Measurements from ENCODE around the gene DOCK10.

Gene DOCK10

DNA sequence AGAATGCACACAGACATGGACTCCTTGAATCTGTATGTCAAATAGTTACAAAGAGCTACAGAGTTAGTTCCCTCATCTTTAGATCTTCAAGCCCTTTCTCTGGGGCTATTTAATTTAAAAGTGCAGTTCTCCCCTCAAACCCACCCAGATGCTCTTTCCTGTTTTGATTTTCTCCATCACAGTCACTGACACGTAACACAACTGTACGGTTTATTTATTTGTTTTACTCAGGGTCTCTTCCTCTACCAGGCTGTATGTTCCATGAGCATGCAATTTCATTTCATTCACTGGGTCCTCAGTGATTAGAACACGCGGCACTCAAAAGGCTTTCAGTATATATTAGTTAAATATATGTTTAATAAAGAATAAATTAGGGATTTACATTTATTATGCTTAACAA is 94.7 kb downstream of the DOCK10 start:
- no peak for DNase-seq (ENCODE audit: low read depth in 3 of 3)

DNA sequence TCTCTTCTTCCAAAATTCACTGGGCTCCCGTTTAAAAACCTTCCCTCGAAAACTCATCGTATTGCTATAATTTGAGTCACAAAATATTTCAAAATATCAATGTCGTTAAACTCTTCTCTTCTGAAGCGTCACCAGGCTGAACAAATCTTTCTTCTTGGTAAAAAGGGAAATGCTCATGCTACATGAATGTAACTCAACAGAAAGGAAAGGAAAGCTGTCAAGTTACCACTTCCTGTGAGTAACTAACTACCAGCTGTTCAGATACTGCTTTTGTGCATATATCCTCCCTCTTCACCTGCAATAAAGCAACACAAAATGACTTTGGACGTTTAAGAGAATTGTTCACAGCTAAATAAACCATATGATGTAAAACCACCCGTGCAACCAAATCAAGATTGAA is 95.4 kb downstream of the DOCK10 start:
- no peak for DNase-seq (ENCODE audit: low read depth in 3 of 3)

DNA sequence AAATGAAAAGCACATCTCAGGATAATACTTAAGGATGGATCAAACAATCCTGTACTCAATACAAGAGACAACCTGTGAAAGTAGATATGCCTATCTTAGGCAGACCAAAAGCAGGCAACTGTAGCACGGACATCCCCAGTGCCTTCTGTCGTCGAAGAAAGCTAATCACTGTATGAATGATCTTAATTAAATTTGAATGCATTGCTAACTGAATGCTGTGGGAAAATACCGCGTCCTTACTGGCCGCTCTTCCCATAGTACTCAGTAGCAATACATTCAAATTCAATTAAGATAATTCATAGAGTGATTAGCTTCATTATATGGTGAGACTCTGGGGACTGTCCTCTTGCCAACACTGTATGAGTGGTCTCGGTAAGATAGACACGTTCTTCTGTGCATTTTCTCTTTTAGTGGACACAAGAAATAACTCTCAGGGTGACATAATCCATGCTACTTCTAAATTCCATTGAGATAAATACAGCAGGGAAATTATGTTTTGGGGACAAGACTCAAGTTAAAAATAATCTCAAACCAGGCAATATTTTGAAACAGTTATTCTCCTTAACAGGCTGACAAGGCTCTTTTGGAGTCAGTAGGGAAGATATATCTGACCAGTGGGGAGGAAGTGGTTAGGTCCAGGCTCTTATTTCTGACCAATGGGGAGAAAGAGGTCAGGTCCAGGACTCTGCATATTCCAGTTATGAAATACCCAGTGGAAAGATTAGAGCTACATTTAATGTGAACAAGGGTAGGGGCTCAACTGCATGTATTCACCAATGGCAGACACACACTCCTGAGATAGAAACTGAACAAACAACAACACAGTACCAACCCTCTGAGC is 97.3 kb downstream of the DOCK10 start:
- DNase-seq (ENCODE audit: low read depth in 3 of 3), result no peak

DNA sequence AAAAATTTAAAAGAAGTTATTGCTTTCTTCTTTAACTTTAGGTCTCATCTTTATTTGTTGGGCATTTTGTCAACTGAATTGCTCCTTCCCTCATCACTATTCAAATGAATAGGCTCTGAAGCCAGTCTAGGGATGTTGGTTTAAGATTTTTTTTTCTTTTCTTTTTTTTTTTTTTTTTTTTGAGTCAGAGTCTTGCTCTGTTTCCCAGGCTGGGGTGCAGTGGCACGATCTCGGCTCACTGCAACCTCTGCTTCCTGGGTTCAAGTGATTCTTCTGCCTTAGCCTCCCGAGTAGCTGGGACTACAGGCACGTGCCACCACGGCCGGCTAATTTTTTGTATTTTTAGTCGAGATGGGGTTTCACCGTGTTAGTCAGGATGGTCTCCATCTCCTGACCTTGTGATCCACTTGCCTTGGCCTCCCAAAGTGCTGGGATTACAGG is 98.6 kb downstream of the DOCK10 start:
- DNase-seq (ENCODE audit: low read depth in 3 of 3), result peak in 1 of 3 experiments; percentile 58

DNA sequence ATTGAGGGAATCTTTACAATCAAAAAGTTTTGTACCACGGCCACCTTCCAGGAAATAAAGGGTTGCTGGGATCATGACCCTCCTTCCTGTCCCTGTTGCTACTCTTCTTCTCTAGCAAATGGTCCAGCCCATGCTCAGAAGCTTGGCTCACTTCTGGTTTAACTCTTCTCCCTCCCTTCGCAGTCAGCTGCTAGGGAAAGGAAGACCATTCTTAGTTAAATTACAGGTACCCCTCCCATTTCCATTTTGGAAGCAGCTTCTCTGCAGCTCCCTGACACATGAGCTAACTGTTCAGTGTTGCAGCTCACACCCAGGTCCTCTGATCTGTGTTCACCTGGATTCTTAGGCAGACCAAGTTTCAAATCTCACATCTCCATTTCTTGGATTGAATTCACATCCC is 100.3 kb downstream of the DOCK10 start:
- no peak for DNase-seq (ENCODE audit: low read depth in 3 of 3)

DNA sequence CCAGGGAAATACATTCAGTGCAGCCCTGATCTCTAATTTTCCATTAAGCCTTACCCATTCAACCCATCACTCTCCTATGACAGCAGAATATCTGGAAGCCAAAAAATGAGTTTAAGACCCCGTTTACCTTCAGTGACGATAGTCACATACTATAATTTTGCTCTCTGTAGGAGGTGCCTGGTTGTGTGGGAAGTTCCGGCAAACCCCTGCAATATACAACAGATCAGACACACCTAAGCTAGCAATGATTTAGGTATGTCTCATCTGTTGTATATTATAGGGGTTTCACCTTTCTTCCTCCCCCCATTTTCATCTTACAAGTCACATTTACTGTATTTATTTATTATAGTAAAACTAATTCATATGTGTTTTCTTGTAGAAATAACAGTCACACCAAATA is 101.7 kb downstream of the DOCK10 start:
- DNase-seq (ENCODE audit: low read depth in 3 of 3), result no peak

DNA sequence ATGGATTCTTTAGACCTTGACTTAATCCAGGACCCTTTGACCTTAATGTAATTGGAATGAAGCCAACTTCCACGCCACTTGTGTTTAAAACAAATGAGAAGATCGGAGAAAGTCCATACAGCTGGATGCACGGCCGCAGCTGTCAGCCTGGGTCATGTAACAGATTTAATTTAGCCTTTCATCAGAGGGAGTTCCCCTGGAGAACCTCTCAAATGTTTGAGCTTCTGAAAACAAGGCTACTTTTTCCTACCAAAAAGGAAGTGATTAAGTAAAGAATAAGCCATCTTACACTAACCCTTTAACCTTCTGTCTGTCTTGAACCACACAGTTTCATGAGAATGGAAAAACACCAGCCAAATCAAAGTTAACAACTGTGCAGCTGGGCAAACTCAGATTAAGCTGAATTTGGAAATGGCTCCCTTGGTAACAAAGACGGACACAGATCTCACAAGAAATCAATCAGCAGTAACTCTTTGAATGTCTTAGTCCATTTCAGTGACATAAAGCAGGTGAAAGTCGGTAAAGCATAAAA is 103.6 kb downstream of the DOCK10 start:
- DNase-seq (ENCODE audit: low read depth in 3 of 3), result no peak

DNA sequence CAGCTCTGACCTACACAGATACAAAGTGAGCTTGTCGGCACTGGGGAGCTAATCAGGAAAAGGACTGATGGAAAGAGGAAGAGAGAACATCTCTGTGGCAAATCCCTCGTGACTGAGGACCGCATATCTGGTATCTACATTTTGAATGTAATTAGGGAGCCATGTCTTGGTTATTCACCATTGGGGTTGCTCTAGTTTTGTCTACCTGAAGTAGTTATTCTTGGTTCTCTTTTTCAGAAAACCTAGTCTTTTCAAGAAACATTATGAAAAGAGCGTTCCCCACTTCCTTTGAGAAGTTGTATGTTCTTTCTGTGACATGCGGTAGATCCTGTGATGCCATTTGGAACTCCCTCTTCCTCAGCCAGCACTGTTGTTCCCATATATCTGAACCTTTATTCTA is 104.4 kb downstream of the DOCK10 start:
- no peak for DNase-seq (ENCODE audit: low read depth in 3 of 3)

DNA sequence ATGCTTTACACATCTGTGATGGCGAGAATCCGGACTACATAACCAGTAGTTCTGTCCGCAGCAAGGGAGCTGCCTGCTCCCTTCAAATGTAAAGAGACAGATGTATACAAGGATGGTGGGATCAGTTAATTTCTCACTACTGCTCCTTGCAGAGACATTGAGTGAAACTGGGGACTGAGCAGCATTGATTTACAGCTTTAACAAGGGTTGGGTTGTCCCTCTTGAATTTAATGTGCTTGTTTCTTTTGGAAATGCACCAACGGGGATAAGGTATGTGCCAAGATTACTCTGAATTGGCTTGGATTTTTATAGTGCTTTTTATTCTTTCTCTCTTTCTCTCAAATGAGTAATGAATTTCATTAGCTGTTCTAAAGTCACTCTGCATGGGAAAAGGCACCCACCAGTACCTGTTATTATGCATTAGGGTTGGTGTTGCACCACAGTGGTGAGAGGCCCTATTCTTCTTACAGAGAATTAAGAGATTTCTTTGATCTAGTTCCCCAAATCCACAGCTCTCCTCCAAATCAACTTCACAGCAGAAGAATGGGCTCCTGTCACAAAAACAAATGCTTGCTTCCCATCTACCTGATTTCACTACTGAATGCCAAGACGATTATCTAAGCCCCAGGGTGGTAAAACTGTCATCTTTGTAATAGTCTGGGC is 107.6 kb downstream of the DOCK10 start:
- no peak for DNase-seq (ENCODE audit: low read depth in 3 of 3)

DNA sequence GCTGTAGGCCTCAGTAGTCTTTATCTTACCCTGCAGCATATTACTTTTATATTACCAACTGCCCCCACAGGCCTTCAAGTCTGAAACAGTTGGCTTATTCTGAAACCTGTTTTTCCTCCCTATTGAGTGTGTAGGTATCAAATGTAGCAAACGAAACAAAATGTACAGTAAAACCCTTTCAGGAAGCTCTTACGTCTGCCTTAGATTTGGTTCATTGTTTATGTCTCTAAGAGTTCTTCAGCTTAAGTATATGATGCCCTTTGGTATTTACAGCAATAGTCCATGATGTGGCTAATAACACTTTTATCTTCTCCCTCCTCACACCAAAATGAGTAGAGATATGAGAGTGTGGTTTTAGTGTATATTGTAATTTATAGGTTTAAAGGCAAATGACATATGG is 108.8 kb downstream of the DOCK10 start:
- DNase-seq (ENCODE audit: low read depth in 3 of 3), result no peak

DNA sequence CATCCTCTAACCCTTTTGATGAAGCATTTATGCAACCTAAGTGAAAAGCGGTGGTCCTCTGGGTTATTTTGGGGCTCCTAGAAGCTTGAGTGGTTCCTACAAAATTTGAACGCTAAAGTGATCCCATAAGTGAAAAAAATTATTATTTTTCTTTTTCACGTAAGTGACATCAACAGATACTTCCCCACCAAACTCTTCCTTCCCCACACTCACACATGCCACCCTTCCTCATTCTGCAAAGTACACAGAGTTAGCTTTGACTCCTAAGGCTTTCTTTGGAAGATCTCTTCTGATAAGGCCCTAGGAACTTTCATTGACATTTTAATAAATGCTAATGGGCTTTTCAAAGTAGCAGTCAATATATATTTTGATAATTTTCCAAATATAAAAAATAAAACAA is 109.7 kb downstream of the DOCK10 start:
- no peak for DNase-seq (ENCODE audit: low read depth in 3 of 3)

DNA sequence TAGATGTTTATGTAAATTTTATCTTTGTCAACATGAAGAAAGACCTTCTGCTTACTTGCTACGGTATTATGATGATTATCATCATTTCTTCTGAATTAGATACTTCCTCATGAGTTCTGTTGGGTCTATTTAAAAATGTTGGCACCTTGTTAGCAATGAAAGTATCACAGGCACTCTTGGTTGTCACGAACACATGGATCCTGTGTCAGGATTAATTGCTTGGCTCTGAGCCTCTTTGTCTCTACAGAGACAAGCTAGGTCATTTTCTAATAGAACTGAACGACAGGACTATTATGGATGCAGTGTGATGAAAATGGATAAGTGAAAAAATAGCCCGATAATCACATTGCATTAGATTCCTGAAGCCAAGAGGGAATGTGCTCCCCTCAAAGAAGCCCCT is 110.3 kb downstream of the DOCK10 start:
- DNase-seq (ENCODE audit: low read depth in 3 of 3), result no peak

DNA sequence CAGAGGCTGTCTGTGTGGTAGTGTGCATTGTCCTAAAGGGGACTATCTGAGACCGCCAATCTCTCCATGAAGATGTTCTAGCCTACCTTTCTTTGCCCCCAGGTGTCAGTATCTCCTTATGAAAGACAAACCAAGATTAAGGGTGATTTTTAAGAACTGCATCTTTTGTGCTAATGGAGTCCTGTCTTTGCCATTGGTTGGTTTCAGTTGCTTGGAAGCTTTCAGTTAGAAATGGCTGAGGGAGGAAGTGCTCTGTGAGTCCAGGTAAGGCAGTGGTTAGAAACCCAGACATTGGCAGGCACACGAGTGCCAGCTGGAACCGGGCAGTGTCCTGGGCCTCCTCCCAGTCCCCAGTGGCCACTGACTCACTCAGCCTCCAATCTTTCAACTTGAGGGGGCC is 111.3 kb downstream of the DOCK10 start:
- no peak for DNase-seq (ENCODE audit: low read depth in 3 of 3)

DNA sequence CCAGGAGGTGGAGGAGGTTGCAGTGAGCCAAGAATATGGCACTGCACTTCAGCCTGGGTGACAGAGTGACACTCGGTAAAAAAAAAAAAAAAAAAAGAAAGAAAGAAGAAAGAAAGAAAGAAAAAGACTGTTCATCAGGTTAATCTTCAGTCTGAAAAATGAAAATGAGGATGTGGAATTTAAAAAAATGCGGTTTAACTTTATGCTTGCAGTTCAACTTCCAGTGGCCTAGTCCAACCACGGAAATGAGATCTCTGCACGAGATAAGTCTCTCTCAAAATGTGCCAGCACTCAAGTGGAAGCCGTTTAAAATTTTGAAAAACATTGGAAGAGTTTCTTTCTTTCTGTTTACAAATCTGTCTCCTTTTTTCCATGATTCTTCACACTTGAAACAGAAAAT is 112.1 kb downstream of the DOCK10 start:
- no peak for DNase-seq (ENCODE audit: low read depth in 3 of 3)

DNA sequence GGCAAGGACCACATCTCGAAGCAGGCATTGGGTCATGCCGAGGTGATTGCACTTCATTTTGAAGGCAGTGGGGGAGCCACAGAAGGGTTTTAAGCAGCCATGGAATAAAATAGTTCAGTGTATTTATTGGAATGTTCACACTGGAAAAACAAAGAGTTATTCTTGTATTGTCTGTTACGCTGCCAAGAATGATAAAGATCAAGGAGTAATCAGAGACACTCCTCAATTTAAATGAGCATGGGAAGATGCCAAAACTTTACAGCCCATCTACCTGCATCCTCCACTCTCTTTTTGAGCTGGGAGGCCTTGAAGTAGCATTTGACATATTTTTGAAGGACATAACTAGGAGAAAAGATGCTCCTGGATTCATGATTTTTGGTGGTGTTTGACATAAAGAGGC is 112.8 kb downstream of the DOCK10 start:
- no peak for DNase-seq (ENCODE audit: low read depth in 3 of 3)

DNA sequence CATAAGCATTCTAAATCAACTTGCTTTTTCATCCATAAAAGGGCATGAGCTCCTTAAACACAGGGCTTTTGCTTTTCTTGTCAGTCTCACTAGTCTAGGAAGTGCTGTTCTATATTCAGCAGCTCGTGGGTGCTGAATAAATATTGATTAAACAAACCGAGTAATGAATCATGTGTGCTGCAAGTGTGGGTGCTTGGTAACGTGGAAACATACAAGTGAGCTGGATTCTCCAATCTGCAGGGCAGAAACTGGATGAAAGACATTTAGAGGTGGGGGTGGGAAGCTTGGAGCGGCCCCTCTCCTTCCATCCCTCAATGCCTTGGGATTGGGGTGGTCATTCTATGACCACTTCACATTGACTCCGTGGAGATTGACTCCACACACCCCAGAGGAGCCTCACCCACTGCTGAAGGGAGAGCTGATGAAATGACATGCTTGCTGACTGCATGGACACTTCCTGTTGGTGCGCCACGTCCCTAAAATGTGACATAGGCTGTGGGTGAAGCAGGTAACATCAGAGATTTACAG is 114.6 kb downstream of the DOCK10 start:
- peak in 2 of 3 experiments; percentile 51 to 52 for DNase-seq (ENCODE audit: low read depth in 3 of 3)

DNA sequence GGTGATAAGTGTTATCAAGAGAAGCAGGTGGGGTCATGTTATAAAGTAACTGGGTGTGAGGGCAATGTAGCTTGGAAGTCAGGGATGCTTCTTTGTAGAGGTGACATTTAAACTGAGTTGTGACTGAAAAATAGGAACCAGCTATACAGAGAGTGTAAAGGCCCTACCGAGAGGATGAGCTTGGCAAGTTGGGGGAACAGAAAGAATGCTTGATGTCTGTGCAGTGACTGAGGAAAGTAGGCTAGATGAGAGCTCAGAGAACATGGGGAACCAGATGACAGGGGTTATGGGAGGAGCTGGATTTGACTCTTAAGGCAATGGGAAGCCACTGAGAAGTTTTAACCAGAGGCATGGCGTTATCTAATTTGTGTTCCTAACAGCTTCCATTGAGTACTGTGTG is 115.3 kb downstream of the DOCK10 start:
- no peak for DNase-seq (ENCODE audit: low read depth in 3 of 3)

DNA sequence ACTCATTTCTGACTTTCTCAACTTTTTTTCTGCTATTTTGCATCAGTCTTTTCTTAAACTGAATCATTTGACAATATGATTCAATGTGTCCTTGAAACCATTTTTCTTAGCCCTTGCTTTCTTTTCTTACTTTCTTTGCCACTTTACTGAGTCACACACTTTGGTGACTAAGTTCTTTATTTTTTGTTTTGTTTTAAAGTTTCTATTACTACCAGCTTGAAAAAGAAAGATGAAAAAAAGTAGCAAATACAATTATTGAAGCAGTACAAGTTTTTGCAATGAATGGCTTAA is 116.5 kb downstream of the DOCK10 start:
- DNase-seq (ENCODE audit: low read depth in 3 of 3), result no peak

DNA sequence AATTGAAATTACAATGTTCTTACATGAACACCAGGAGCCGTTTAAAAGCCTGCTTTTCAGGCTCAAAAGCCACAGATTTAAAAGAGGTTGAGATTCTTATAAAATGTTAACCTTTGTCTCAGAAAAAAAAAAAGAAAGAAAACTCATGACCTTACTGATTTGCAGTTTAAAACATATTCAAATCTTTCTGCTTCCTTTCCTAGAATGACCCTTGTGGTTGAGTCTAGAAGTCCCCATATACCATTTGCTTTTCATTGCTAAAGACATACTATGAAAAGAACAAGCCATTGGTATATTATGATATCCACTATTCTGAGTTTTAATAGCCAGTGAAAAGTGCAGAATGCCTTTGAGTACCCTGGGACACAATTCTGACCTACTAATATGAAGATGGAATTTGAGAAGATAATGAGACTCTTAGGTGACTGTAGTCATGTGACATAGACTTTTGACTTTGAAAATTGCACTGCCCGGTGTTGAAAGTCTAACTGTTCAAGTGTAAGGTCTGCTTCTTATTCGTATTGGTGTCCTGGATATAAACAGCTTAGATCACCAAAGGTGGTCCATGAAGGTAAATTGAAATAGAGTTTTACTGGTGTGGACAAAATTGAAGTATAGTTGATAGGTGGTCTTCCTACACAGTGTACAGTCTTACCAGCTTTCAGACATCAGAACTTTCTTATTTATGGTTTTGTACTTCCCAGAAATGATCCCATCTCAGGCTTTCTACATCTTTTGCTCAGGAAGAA is 117.0 kb downstream of the DOCK10 start:
- no peak for DNase-seq (ENCODE audit: low read depth in 3 of 3)

DNA sequence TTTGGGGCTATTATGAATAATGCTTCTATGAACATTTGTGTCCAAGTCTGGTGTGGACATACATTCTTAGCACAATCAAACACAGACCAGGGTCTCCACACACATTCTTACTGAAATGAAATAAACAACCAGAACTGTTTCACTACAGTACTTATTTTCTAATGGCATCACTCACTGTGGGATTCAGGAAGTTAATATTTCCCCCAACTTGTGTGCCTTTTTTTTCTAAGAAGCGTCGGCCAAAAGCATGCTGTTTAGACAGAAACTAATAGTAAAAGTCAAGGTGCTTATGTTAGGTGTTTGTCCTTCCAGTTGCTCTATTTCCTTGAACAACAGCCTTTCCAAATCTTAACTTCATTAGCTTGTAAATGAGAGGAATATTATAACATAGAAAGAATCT is 117.6 kb downstream of the DOCK10 start:
- DNase-seq (ENCODE audit: low read depth in 3 of 3), result no peak

DNA sequence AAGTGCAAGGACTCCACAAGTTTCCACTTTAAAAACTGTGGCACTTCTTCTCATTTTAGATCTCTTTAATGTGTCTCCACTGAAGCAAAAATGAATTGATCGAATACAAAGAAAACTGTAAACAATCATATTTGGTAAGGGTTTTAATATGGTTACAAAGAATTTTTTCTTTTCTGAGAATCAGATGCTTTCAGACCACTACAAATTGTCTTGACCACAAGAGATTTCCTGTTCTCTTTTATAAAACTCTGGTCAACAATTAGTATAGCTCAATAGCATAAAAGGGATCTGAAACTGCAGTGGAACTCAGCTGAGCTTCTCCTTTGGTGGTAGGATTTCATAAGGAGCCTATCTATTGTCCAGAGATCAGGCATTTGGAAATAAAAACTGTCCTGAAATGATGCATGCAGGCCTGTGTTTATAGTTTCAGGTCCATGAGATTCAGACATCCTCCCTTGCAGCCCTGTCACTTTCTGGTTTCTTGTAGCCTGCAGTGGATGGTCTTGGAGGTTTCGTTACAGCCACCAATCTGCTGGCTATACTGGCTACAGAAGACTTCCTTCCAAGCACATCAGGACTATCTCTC is 120.0 kb downstream of the DOCK10 start:
- DNase-seq (ENCODE audit: low read depth in 3 of 3), result no peak

DNA sequence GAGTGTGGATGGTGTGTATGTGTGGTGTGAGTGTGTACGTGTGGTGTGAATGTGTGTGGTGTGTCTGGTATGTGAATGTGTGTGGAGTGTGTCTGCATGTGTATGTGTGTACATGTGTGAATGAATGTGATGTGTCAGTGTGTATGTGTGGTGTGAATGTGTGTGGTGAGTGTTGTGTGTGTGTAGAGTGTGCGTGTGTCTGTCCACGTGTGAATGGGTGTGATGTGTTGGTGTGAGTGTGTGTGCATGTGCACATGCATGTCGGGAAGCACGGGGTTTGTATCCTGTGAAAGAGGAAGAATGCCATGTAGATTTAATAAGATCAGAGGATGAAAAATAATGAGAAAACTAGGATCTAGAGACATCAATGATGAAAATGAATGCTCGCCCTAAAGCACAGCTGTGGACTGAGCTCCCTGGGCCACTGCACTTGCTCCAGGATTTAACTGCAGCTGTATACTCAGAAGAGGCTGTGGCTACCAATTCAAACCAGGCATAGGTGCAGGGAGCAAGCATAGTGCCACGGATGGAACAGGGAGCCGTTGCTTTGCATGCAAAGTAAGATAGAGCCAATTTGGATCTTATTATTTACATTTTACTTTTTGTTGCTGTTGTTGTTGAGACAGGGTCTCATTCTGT is 122.7 kb downstream of the DOCK10 start:
- no peak for DNase-seq (ENCODE audit: low read depth in 3 of 3)

Measured in stimulated activated CD4-positive, alpha-beta T cell treated with anti-CD3 and anti-CD28 coated beads, TNF-alpha, amount 100 ng/mL, for 24 hours (primary cell).